Peyer's patch (tissue), 4 donors: Measurements from ENCODE around the gene PCDHGA12. TPM values are rescaled to one million over a fixed set of nuclear protein-coding genes. Genes with fewer than 3 reads are reported as not detected.
"Not testable (repeated sequence)": the region's sequence is repeated elsewhere in the genome, so short reads cannot be mapped to it uniquely, and the experiment has no call there.

ENCODE experiments used
- DNase-seq, 3 donors: peaks; one replicate each; pipeline ENCODE4 v3.0.0-alpha.2; 2017 to 2019
- H3K27ac ChIP-seq, 4 donors: fragments of 200-600 bp; sonication (generic); one replicate each; pipeline ENCODE4 v1.5.1; 2016 to 2019
- H3K27me3 ChIP-seq, 2 donors: fragments of 200-600 bp; sonication (generic); one replicate each; pipeline ENCODE4 v1.5.1; 2019
- H3K36me3 ChIP-seq, 3 donors: fragments of 200-600 bp; sonication (generic); one replicate each; pipeline ENCODE4 v1.5.1; 2016 to 2019
- H3K4me1 ChIP-seq, 4 donors: fragments of 200-600 bp; sonication (generic); one replicate each; pipeline ENCODE4 v1.5.1; 2016 to 2019
- H3K4me3 ChIP-seq, 4 donors: fragments of 200-600 bp; sonication (generic); 1 replicate in 3 of 4; 2 replicates in 1 of 4; pipeline ENCODE4 v1.5.1; 2016 to 2019; ENCODE audit warnings: mild to moderate bottlenecking in 1 of 4
- H3K9me3 ChIP-seq, 4 donors: fragments of 200-600 bp; sonication (generic); one replicate each; pipeline ENCODE4 v1.5.1; 2016 to 2019; ENCODE audit warnings: mild to moderate bottlenecking in 1 of 4
- CTCF ChIP-seq, 6 experiments: fragments of 450-650 bp in 4 of 6; fragments of 200-600 bp in 2 of 6; sonication (generic) in 1 of 6; IDR thresholded peaks; one replicate each; pipeline ENCODE4 v1.5.1; 2017 to 2019; ENCODE audit warnings: antibody characterized with exemption in 6 of 6, mild to moderate bottlenecking in 3 of 6, moderate library complexity in 1 of 6
- POLR2A ChIP-seq, 2 donors: fragments of 450-650 bp; IDR thresholded peaks; one replicate each; pipeline ENCODE4 v1.5.1; 2017; ENCODE audit warnings: antibody characterized with exemption in 2 of 2, mild to moderate bottlenecking in 2 of 2, moderate library complexity in 2 of 2
- total RNA-seq, 4 donors: library from RNA; depleted of rRNA; stranded (reverse); fragments of >200 nt; gene quantifications; one replicate each; pipeline ENCODE4 v1.1.0, GENCODE V29; 2016

PCDHGA12 gene
- total RNA-seq, 4 donors from 2014 or later: 1.4 to 12.4 (median 4.7) TPM

DNA sequence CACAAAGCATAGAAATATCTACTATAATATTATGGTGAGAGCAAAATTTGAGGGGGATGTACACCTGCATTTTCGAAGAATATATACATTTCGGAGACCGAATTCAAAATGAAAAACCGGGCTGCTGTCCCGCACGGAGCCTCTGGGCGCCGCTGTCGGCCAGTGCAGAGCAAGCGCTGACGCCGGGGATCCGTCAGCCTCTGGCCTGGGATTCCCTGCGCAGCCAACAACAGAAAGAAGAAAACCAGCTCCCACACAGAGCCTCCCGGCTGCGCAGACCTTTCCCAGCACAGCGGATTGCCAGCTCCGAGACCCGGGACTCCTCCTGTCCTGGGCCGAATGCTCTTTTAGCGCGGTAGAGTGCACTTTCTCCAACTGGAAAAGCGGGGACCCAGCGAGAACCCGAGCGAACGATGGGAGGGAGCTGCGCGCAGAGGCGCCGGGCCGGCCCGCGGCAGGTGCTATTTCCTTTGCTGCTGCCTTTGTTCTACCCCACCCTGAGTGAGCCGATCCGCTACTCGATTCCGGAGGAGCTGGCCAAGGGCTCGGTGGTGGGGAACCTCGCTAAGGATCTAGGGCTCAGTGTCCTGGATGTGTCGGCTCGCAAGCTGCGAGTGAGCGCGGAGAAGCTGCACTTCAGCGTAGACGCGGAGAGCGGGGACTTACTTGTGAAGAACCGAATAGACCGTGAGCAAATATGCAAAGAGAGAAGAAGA lies 22.4 kb upstream of the PCDHGA12 start, which contains the start of gene PCDHGB6:
PCDHGB6 (plus strand) TSS at position 232 of the 716 bp plus-strand sequence; CDS start at position 414, 182 bp downstream.
- not testable (repeated sequence) for DNase-seq, H3K36me3 ChIP-seq, H3K4me1 ChIP-seq, H3K27me3 ChIP-seq, H3K27ac ChIP-seq
- Histone ChIP-seq H3K4me3 (peak within 1 kb of the TSS in 2 of 4 donors; percentile 30 to 37), H3K9me3 (peaks cover 0 to 69% (median 13%) of the 10 kb centered on the region in 4 donors)
- peak in 4 of 6 experiments; percentile 25 to 53 (median 46) for TF ChIP-seq CTCF (IDR thresholded peaks at IDR 0.05)

- Histone ChIP-seq H3K36me3 (no peaks in the 10 kb centered on the region), H3K4me1 (no peaks in the 10 kb centered on the region), H3K9me3 (peaks cover 0 to 75% (median 13%) of the 10 kb centered on the region in 4 donors), H3K27me3 (no peaks in the 10 kb centered on the region), H3K4me3 (no peak overlapping the region), H3K27ac (no peak overlapping the region)
- no peak for TF ChIP-seq POLR2A (IDR thresholded peaks at IDR 0.05)
- DNase-seq: no peak
Observed at GRCh38 chr5:141409598-141410306, 20.6 kb upstream of the PCDHGA12 start.

- no peak for DNase-seq
- Histone ChIP-seq H3K9me3 (peaks cover 0 to 73% (median 16%) of the 10 kb centered on the region in 4 donors), H3K36me3 (no peaks in the 10 kb centered on the region), H3K4me3 (no peak overlapping the region), H3K27me3 (no peaks in the 10 kb centered on the region), H3K27ac (no peak overlapping the region), H3K4me1 (no peaks in the 10 kb centered on the region)
- no peak for TF ChIP-seq POLR2A (IDR thresholded peaks at IDR 0.05)
- TF ChIP-seq CTCF (IDR thresholded peaks at IDR 0.05): no peak
Observed at GRCh38 chr5:141411575-141411974, 18.7 kb upstream of the PCDHGA12 start.

DNA sequence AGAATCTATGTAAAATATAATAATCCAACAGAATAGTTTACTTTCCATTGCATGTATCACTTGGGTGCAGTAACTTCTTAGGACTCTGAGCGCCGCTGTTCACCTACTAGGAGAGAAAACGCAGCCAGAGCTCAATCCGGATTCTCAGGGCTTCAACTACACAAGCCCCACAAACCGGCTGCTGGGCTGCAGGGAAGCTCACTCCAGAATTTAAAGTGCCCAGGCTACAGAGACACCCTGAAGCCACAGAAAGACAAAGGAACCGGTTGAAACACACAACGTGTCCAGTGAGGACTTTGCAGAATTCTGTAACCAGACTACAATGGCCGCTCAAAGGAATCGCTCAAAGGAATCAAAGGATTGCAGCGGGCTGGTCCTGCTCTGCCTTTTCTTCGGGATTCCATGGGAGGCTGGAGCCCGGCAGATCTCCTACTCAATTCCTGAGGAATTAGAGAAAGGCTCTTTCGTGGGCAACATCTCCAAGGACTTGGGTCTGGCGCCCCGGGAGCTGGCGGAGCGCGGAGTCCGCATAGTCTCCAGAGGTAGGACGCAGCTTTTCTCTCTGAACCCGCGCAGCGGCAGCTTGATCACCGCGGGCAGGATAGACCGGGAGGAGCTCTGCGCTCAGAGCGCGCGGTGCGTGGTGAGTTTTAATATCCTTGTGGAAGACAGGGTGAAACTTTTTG lies 17.3 kb upstream of the PCDHGA12 start, which contains the start of gene PCDHGA10:
PCDHGA10 (plus strand) TSS at position 134 of the 686 bp plus-strand sequence; CDS start at position 323, 189 bp downstream.
- no peaks in the 10 kb centered on the region for H3K27me3 ChIP-seq
- H3K9me3 ChIP-seq: peaks cover 0 to 76% (median 16%) of the 10 kb centered on the region in 4 donors

GRCh38 chr5:141413540-141414069 lies 16.7 kb upstream of the PCDHGA12 start:
- TF ChIP-seq CTCF (IDR thresholded peaks at IDR 0.05): no peak
- TF ChIP-seq POLR2A (IDR thresholded peaks at IDR 0.05): no peak
- no peaks in the 10 kb centered on the region for H3K4me1 ChIP-seq
- no peak overlapping the region for H3K27ac ChIP-seq
- DNase-seq: no peak
- peak overlapping the region; percentile 24 to 45 (median 36) for H3K4me3 ChIP-seq
- no peaks in the 10 kb centered on the region for H3K27me3 ChIP-seq
- no peaks in the 10 kb centered on the region for H3K36me3 ChIP-seq
- peaks cover 0 to 76% (median 18%) of the 10 kb centered on the region in 4 donors for H3K9me3 ChIP-seq

More for the DNA sequence above, 17.3 kb upstream of the PCDHGA12 start, which contains the start of gene PCDHGA10:
- peak in 2 of 3 donors; percentile 57 to 83 for DNase-seq
- H3K36me3 ChIP-seq: no peaks in the 10 kb centered on the region
- H3K4me1 ChIP-seq: no peaks in the 10 kb centered on the region
- H3K4me3 ChIP-seq: peak within 1 kb of the TSS; percentile 24 to 45 (median 36)
- no peak within 1 kb of the TSS for H3K27ac ChIP-seq
- TF ChIP-seq CTCF (IDR thresholded peaks at IDR 0.05): peak in 4 of 6 experiments; percentile 53 to 64 (median 61)
- TF ChIP-seq POLR2A (IDR thresholded peaks at IDR 0.05): no peak

- not testable (repeated sequence) for H3K27ac ChIP-seq, DNase-seq, H3K4me3 ChIP-seq, H3K27me3 ChIP-seq, H3K4me1 ChIP-seq, H3K36me3 ChIP-seq
- peaks cover 0 to 76% (median 19%) of the 10 kb centered on the region in 4 donors for H3K9me3 ChIP-seq
Observed at GRCh38 chr5:141414548-141415274, 15.6 kb upstream of the PCDHGA12 start.

DNA sequence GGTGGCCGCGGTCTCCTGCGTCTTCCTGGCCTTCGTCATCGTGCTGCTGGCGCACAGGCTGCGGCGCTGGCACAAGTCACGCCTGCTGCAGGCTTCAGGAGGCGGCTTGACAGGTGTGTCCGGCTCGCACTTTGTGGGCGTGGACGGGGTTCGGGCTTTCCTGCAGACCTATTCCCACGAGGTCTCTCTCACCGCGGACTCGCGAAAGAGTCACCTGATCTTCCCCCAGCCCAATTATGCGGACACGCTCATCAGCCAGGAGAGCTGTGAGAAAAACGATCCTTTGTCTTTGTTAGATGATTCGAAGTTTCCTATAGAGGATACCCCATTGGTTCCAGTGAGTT lies 15.1 kb upstream of the PCDHGA12 start:
- H3K27ac ChIP-seq, H3K27me3 ChIP-seq, H3K36me3 ChIP-seq, H3K4me3 ChIP-seq, DNase-seq, H3K4me1 ChIP-seq: not testable (repeated sequence)
- H3K9me3 ChIP-seq: peaks cover 0 to 76% (median 17%) of the 10 kb centered on the region in 4 donors
